HCT116 (cell line): ENCODE data around the gene FMN1. TPM values are rescaled to one million over a fixed set of nuclear protein-coding genes. Genes with fewer than 3 reads are reported as not detected.

Experiments
- ATAC-seq: fragments of 200-7000 bp; cut with Tn5 transposase; 2 replicates; pipeline ENCODE4 v1.9.1; 2020; ENCODE audit warnings: mild to moderate bottlenecking, moderate library complexity
- BruUV-seq: library from RNA; stranded (reverse); fragments of 400-500 nt; replicated peaks from 2 replicates; lab custom pipeline; 2021; lab: Mats Ljungman, UMichigan
- CTCF ChIA-PET: fragments of 300-600 bp; sonication (Branson Sonifier 250); formaldehyde crosslinking; loops from one replicate; lab custom pipeline; 2021; ENCODE audit warnings: antibody characterized with exemption; lab: Charles Lee
- POLR2A ChIA-PET: fragments of 300-600, 350-600 bp; sonication (Branson Sonifier 250); formaldehyde crosslinking; loops from one replicate; lab custom pipeline; 2021; ENCODE audit warnings: antibody characterized with exemption; lab: Charles Lee
- RAD21 ChIA-PET, 2 experiments: fragments of 300-600 bp; sonication (Branson Sonifier 250); formaldehyde crosslinking; loops; one replicate each; lab custom pipeline; 2023; ENCODE audit warnings: low total read pairs in 2 of 2; ENCODE audit not compliant: uncharacterized antibody in 2 of 2, unreplicated experiment in 2 of 2, low non-redundant PET in 1 of 2; lab: Charles Lee
- DNase-seq: peaks from one replicate; pipeline ENCODE4 v3.0.0-alpha.2; 2010; ENCODE audit warnings: low read depth, low spot score
- H2AFZ ChIP-seq: fragments of 200-600 bp; shearing (Covaris generic), sonication (generic); 2 replicates; pipeline ENCODE4 v1.6.1; 2017; ENCODE audit warnings: low read depth, mixed run types, mixed read lengths, antibody characterized with exemption, low read length; ENCODE audit not compliant: poor library complexity, severe bottlenecking
- H3K27ac ChIP-seq: 2 replicates; pipeline ENCODE4 v1.5.1; 2012; ENCODE audit warnings: low read depth, low read length
- H3K27me3 ChIP-seq: fragments of 200-600 bp; sonication (generic); 2 replicates; pipeline ENCODE4 v1.6.1; 2016; ENCODE audit warnings: mixed run types, low read length, mixed read lengths; ENCODE audit not compliant: insufficient read depth
- H3K36me3 ChIP-seq, 2 experiments: fragments of 200-500 bp in 1 of 2; fragments of 200-600 bp in 1 of 2; sonication (Bioruptor generic) in 1 of 2; sonication (generic) in 1 of 2; 2 replicates each; pipeline versions ENCODE4 v1.5.1 to v1.6.1; 2014 to 2016; ENCODE audit warnings: low read length in 2 of 2, inconsistent platforms in 1 of 2, mixed read lengths in 1 of 2, mixed run types in 1 of 2; ENCODE audit not compliant: insufficient read depth in 2 of 2, control insufficient read depth in 1 of 2
- H3K4me1 ChIP-seq, 2 experiments: fragments of 200-600 bp in 1 of 2; sonication (generic) in 1 of 2; 2 replicates each; pipeline versions ENCODE4 v1.5.1 to v1.6.1; 2012 to 2017; ENCODE audit warnings: low read length in 2 of 2, inconsistent platforms in 1 of 2, mild to moderate bottlenecking in 1 of 2, mixed read lengths in 1 of 2, mixed run types in 1 of 2, moderate library complexity in 1 of 2; ENCODE audit not compliant: insufficient read depth in 2 of 2, control insufficient read depth in 1 of 2
- H3K4me2 ChIP-seq: fragments of 200-600 bp; sonication (generic); 2 replicates; pipeline ENCODE4 v1.6.1; 2017; ENCODE audit warnings: mixed run types, low read length, mixed read lengths
- H3K4me3 ChIP-seq, 2 experiments: fragments of 200-600 bp in 1 of 2; sonication (generic) in 1 of 2; replicated peaks in 1 of 2; 2 replicates each; pipeline ENCODE4 v1.5.1; 2011 to 2016; ENCODE audit warnings: low read length in 2 of 2, control low read depth in 1 of 2, low read depth in 1 of 2, mild to moderate bottlenecking in 1 of 2, mixed read lengths in 1 of 2, mixed run types in 1 of 2
- H3K79me2 ChIP-seq: fragments of 200-600 bp; sonication (generic); 2 replicates; pipeline ENCODE4 v1.6.1; 2017; ENCODE audit warnings: mild to moderate bottlenecking, mixed run types, low read length, moderate library complexity, mixed read lengths; ENCODE audit not compliant: insufficient read depth
- H3K9ac ChIP-seq: fragments of 200-600 bp; sonication (generic); 2 replicates; pipeline ENCODE4 v1.6.1; 2016; ENCODE audit warnings: low read length, mixed read lengths
- H3K9me2 ChIP-seq: fragments of 200-600 bp; sonication (generic), shearing (Covaris generic); 2 replicates; pipeline ENCODE4 v1.6.1; 2017; ENCODE audit warnings: mixed run types, mild to moderate bottlenecking, moderate library complexity; ENCODE audit not compliant: insufficient read depth
- H3K9me3 ChIP-seq, 2 experiments: fragments of 200-500 bp in 1 of 2; fragments of 200-600 bp in 1 of 2; sonication (Bioruptor generic) in 1 of 2; sonication (generic) in 1 of 2; 2 replicates each; pipeline ENCODE4 v1.6.1; 2014 to 2017; ENCODE audit warnings: low read length in 2 of 2, mixed read lengths in 2 of 2, inconsistent platforms in 1 of 2, low read depth in 1 of 2, mild to moderate bottlenecking in 1 of 2, mixed run types in 1 of 2, moderate library complexity in 1 of 2; ENCODE audit not compliant: control insufficient read depth in 1 of 2, insufficient read depth in 1 of 2
- H4K20me1 ChIP-seq: fragments of 200-600 bp; sonication (generic), shearing (Covaris generic); 2 replicates; pipeline ENCODE4 v1.6.1; 2017; ENCODE audit warnings: mixed run types, mild to moderate bottlenecking, moderate library complexity; ENCODE audit not compliant: insufficient read depth
- ATF3 ChIP-seq: IDR thresholded peaks from 2 replicates; pipeline ENCODE4 v1.6.1; 2012
- CEBPB ChIP-seq: IDR thresholded peaks from 2 replicates; pipeline ENCODE4 v1.6.1; 2012; ENCODE audit warnings: low read depth
- CTCF ChIP-seq, 3 experiments: fragments of 200-600 bp in 1 of 3; sonication (generic) in 1 of 3; IDR thresholded peaks in 2 of 3; conservative IDR thresholded peaks in 1 of 3; 2 replicates each; pipeline ENCODE4 v1.5.1; 2012 to 2017; ENCODE audit warnings: low read depth in 2 of 3, low read length in 2 of 3, antibody characterized with exemption in 1 of 3, borderline replicate concordance in 1 of 3, control low read depth in 1 of 3, mild to moderate bottlenecking in 1 of 3, mixed read lengths in 1 of 3, mixed run types in 1 of 3, moderate library complexity in 1 of 3; ENCODE audit not compliant: insufficient read depth in 1 of 3
- EGR1 ChIP-seq: IDR thresholded peaks from 2 replicates; pipeline ENCODE4 v1.6.1; 2012; ENCODE audit warnings: low read depth
- EZH2 ChIP-seq: fragments of 200-600 bp; sonication (generic); IDR thresholded peaks from 2 replicates; pipeline ENCODE4 v1.6.1; 2017; ENCODE audit warnings: antibody characterized with exemption, mixed run types
- EZH2phosphoT487 ChIP-seq: fragments of 200-600 bp; IDR thresholded peaks from 2 replicates; pipeline ENCODE4 v1.6.1; 2018; ENCODE audit warnings: antibody characterized with exemption, borderline replicate concordance
- FOSL1 ChIP-seq: IDR thresholded peaks from 2 replicates; pipeline ENCODE4 v1.6.1; 2012; ENCODE audit warnings: low read depth
- POLR2AphosphoS5 ChIP-seq: IDR thresholded peaks from 2 replicates; pipeline ENCODE4 v1.6.1; 2011; ENCODE audit warnings: mild to moderate bottlenecking, low read depth, low read length, moderate library complexity
- RAD21 ChIP-seq: IDR thresholded peaks from 2 replicates; pipeline ENCODE4 v1.6.1; 2012; ENCODE audit warnings: low read depth, mild to moderate bottlenecking
- REST ChIP-seq: IDR thresholded peaks from 2 replicates; pipeline ENCODE4 v1.6.1; 2012; ENCODE audit warnings: low read depth
- TCF7L2 ChIP-seq: IDR thresholded peaks from 2 replicates; pipeline ENCODE4 v1.7.0; 2011; ENCODE audit warnings: borderline replicate concordance, inconsistent platforms; ENCODE audit not compliant: insufficient read depth, insufficient read length; ENCODE audit errors: extremely low read depth
- YY1 ChIP-seq: IDR thresholded peaks from 2 replicates; pipeline ENCODE4 v1.6.1; 2011; ENCODE audit warnings: low read length, low read depth, moderate library complexity, mild to moderate bottlenecking; ENCODE audit not compliant: insufficient replicate concordance; ENCODE audit errors: extremely low read depth
- ZFX ChIP-seq: fragments of 450-650 bp; IDR thresholded peaks from 2 replicates; pipeline ENCODE4 v1.6.1; 2017
- intact Hi-C: fragments of 100-400 bp; cut with micrococcal nuclease; formaldehyde crosslinking; loops from 2 replicates; pipeline ENCODE4 v1.10.0; 2022
- total RNA-seq: library from RNA; stranded (reverse); gene quantifications from one replicate; pipeline ENCODE4 v1.2.1, GENCODE V29; 2021; ENCODE audit not compliant: unreplicated experiment

FMN1 gene
- total RNA-seq, 1 experiment from 2014 or later, result 0.39 TPM

- Histone ChIP-seq H3K27me3 (no peaks in the 10 kb centered on the region), H3K9me2 (no peaks in the 10 kb centered on the region), H3K4me1 (no peaks in the 10 kb centered on the region), H2AFZ (no peak overlapping the region), H3K4me3 (no peak overlapping the region), H3K9ac (no peak overlapping the region), H4K20me1 (no peaks in the 10 kb centered on the region), H3K27ac (no peak overlapping the region), H3K79me2 (no peaks in the 10 kb centered on the region), H3K9me3 (no peaks in the 10 kb centered on the region), H3K4me2 (no peak overlapping the region), H3K36me3 (no peaks in the 10 kb centered on the region)
- DNase-seq (no peak), ATAC-seq (no peak)
- RAD21 ChIA-PET, result no interaction called here
- BruUV-seq, result no TSS peak
- POLR2A ChIA-PET, result no interaction called here
- intact Hi-C loops, result loop anchor here (1.0 kb wide), 1 partner anchor 22 kb away; no protein-coding TSS in a partner anchor
- TF ChIP-seq POLR2AphosphoS5 (no peak), FOSL1 (no peak), EZH2phosphoT487 (no peak), ATF3 (no peak), EZH2 (no peak), RAD21 (no peak), TCF7L2 (no peak), REST (no peak), YY1 (no peak), CEBPB (no peak), ZFX (no peak), EGR1 (no peak), CTCF (IDR thresholded peaks at IDR 0.05 in 2 of 3, conservative IDR thresholded peaks at IDR 0.05 in 1 of 3; ENCODE audit: borderline replicate concordance in 1 of 3, insufficient read depth in 1 of 3, low read depth in 2 of 3, low read length in 2 of 3) (no peak)
- CTCF ChIA-PET, result no interaction called here
These were observed 429.3 kb downstream of the FMN1 start for GRCh38 chr15:32765236-32765635.
